HepG2 (cell line): Measurements from ENCODE around the gene NPR3. TPM values are rescaled to one million over a fixed set of nuclear protein-coding genes. Genes with fewer than 3 reads are reported as not detected.

Experiments used
- ATAC-seq: fragments of 200-7000 bp; cut with Tn5 transposase; 3 replicates; pipeline ENCODE4 v1.9.1; 2020; ENCODE audit warnings: mild to moderate bottlenecking, moderate library complexity
- BruUV-seq: library from RNA; stranded (reverse); fragments of 400-500 nt; replicated peaks from 2 replicates; lab custom pipeline; 2021; lab: Mats Ljungman, UMichigan
- CTCF ChIA-PET: fragments of 300-600 bp; formaldehyde crosslinking; extraction: SDS; loops from one replicate; lab custom pipeline; 2021; ENCODE audit warnings: low total read pairs, inconsistent platforms, low intra/inter-chr PET ratio; lab: Yijun Ruan, JAX
- POLR2A ChIA-PET: fragments of 350-600 bp; sonication (Branson Sonifier 250); formaldehyde crosslinking; loops from one replicate; lab custom pipeline; 2020; ENCODE audit warnings: antibody characterized with exemption, inconsistent platforms; lab: Yijun Ruan, JAX
- DNase-seq: peaks from one replicate; pipeline ENCODE4 v3.0.0-alpha.2; 2015; ENCODE audit warnings: low spot score
- FAIRE-seq: peaks from 3 replicates; lab custom pipeline; 2011; peaks lifted over from hg19 to GRCh38; lab: Jason Lieb, UNC
- H2AFZ ChIP-seq: one replicate; pipeline ENCODE4 v1.6.1; 2011; ENCODE audit warnings: low read length, inconsistent platforms
- H3K27ac ChIP-seq: fragments of 300-600 bp; 3 replicates; pipeline ENCODE4 v1.8.0; 2011; ENCODE audit warnings: mixed run types, mild to moderate bottlenecking, mixed read lengths, low read length, inconsistent platforms; ENCODE audit not compliant: insufficient read depth; ENCODE audit errors: extremely low read length
- H3K27me3 ChIP-seq, 2 experiments: fragments of 200-600 bp in 1 of 2; 2 replicates in 1 of 2; 3 replicates in 1 of 2; pipeline versions ENCODE4 v1.6.0 to v1.8.0; 2011; ENCODE audit warnings: low read length in 2 of 2, mild to moderate bottlenecking in 2 of 2, moderate library complexity in 2 of 2, inconsistent platforms in 1 of 2; ENCODE audit not compliant: insufficient read depth in 2 of 2, control insufficient read depth in 1 of 2
- H3K36me3 ChIP-seq, 2 experiments: fragments of 200-600 bp in 1 of 2; replicated peaks in 1 of 2; 2 replicates in 1 of 2; 3 replicates in 1 of 2; pipeline versions ENCODE4 v1.5.1 to v1.8.0; 2011; ENCODE audit warnings: low read length in 2 of 2, inconsistent platforms in 1 of 2; ENCODE audit not compliant: insufficient read depth in 2 of 2, control insufficient read depth in 1 of 2
- H3K4me1 ChIP-seq: 2 replicates; pipeline ENCODE4 v1.5.1; 2012; ENCODE audit warnings: low read length, inconsistent platforms; ENCODE audit not compliant: insufficient read depth
- H3K4me2 ChIP-seq: 2 replicates; pipeline ENCODE4 v1.6.0; 2011; ENCODE audit warnings: low read depth, low read length, inconsistent platforms
- H3K4me3 ChIP-seq, 3 experiments: fragments of 200-600 bp in 1 of 3; sonication (generic), shearing (Covaris generic) in 1 of 3; replicated peaks in 1 of 3; 2 replicates each; pipeline ENCODE4 v1.5.1; 2011 to 2016; ENCODE audit warnings: low read length in 3 of 3, inconsistent platforms in 2 of 3, low read depth in 2 of 3, mild to moderate bottlenecking in 2 of 3, control low read depth in 1 of 3, mixed read lengths in 1 of 3; ENCODE audit not compliant: insufficient read depth in 1 of 3
- H3K79me2 ChIP-seq: one replicate; pipeline ENCODE4 v1.6.1; 2011; ENCODE audit warnings: low read length, inconsistent platforms; ENCODE audit not compliant: insufficient read depth
- H3K9ac ChIP-seq: 2 replicates; pipeline ENCODE4 v1.6.0; 2011; ENCODE audit warnings: mild to moderate bottlenecking, low read depth, low read length, inconsistent platforms; ENCODE audit not compliant: insufficient read depth
- H3K9me3 ChIP-seq: 2 replicates; pipeline ENCODE4 v1.5.1; 2012; ENCODE audit warnings: mild to moderate bottlenecking, low read length
- H4K20me1 ChIP-seq: 2 replicates; pipeline ENCODE4 v1.6.0; 2011; ENCODE audit warnings: inconsistent platforms, mild to moderate bottlenecking, low read length, moderate library complexity; ENCODE audit not compliant: insufficient read depth
- MYNN ChIP-seq: sonication (generic); formaldehyde crosslinking; IDR thresholded peaks from 2 replicates; pipeline ENCODE4 v1.4.0; 2020; ENCODE audit warnings: mild to moderate bottlenecking, low read depth, missing genetic modification reagents
- ONECUT2 ChIP-seq: sonication (generic); formaldehyde crosslinking; IDR thresholded peaks from 2 replicates; pipeline ENCODE4 v1.4.0; 2020; ENCODE audit warnings: missing genetic modification reagents
- POGZ ChIP-seq: sonication (generic); formaldehyde crosslinking; IDR thresholded peaks from 2 replicates; pipeline ENCODE4 v1.4.0; 2020; ENCODE audit warnings: mild to moderate bottlenecking, missing genetic modification reagents
- SAP130 ChIP-seq: IDR thresholded peaks from 2 replicates; pipeline ENCODE4 v1.6.1; 2016; ENCODE audit warnings: low read depth
- SRSF1 ChIP-seq: fragments of 200-400 bp; formaldehyde crosslinking; optimal IDR thresholded peaks from 2 replicates; pipeline ENCODE3; 2017; ENCODE audit warnings: mild to moderate bottlenecking, low read depth, low read length, moderate library complexity
- TBX3 ChIP-seq: fragments of 450-650 bp; IDR thresholded peaks from 2 replicates; pipeline ENCODE4 v1.6.1; 2017; ENCODE audit warnings: antibody characterized with exemption, mild to moderate bottlenecking, inconsistent platforms, borderline replicate concordance
- ZFYVE20 ChIP-seq: sonication (generic); formaldehyde crosslinking; IDR thresholded peaks from 2 replicates; pipeline ENCODE4 v1.8.0; 2023; ENCODE audit warnings: low read depth, mild to moderate bottlenecking, moderate library complexity, missing genetic modification reagents, borderline replicate concordance
- ZNF143 ChIP-seq: sonication (generic); formaldehyde crosslinking; IDR thresholded peaks from 2 replicates; pipeline ENCODE4 v1.4.0; 2020; ENCODE audit warnings: missing genetic modification reagents
- ZNF274 ChIP-seq: sonication (generic); formaldehyde crosslinking; IDR thresholded peaks from 2 replicates; pipeline ENCODE4 v1.5.1; 2020; ENCODE audit warnings: mild to moderate bottlenecking, missing genetic modification reagents
- ZNF3 ChIP-seq: IDR thresholded peaks from 2 replicates; pipeline ENCODE4 v1.7.0; 2017; ENCODE audit warnings: inconsistent platforms
- ZNF598 ChIP-seq: sonication (generic); formaldehyde crosslinking; IDR thresholded peaks from 2 replicates; pipeline ENCODE4 v1.5.1; 2020; ENCODE audit warnings: mild to moderate bottlenecking, missing genetic modification reagents, borderline replicate concordance
- ZNF616 ChIP-seq: sonication (generic); formaldehyde crosslinking; IDR thresholded peaks from 2 replicates; pipeline ENCODE4 v1.5.0; 2020; ENCODE audit warnings: low read depth, mild to moderate bottlenecking, missing genetic modification reagents
- WGBS: methylation state at CpG from one replicate; pipeline ENCODE4 v1.1.6; 2017; ENCODE audit warnings: low lambda C conversion rate; 5-methylcytosine and 5-hydroxymethylcytosine counted together
- in situ Hi-C: cut with HindIII; loops from 2 replicates; pipeline ENCODE4 v1.10.0; 2017; ENCODE audit warnings: low pct_unique_long_range_greater_than_20kb; ENCODE audit not compliant: extremely low pct_ligation_motif_present
- intact Hi-C: fragments of 100-400 bp; cut with micrococcal nuclease; formaldehyde crosslinking; loops from one replicate; pipeline ENCODE4 v1.10.0; 2022; ENCODE audit not compliant: unreplicated experiment
- polyA plus RNA-seq, 8 experiments: library from polyadenylated mRNA; depleted of rRNA in 3 of 8; stranded (reverse) in 7 of 8; unstranded in 1 of 8; fragments of >200 nt; fragmentation: Illumina TruSeq in 4 of 8; extraction: Trizol in 4 of 8; gene quantifications; 2 replicates each; pipeline versions ENCODE4 v1.2.1 to v1.2.3, GENCODE V29; 2011 to 2016; ENCODE audit warnings: low read depth in 4 of 8, missing spikeins in 1 of 8, mixed read lengths in 1 of 8; ENCODE audit not compliant: insufficient read depth in 1 of 8
- total RNA-seq, 5 experiments: library from RNA; depleted of rRNA; stranded (reverse); fragments of >200 nt; fragmentation: Illumina TruSeq; extraction: Trizol; gene quantifications; 2 replicates each; pipeline ENCODE4 v1.2.3, GENCODE V29; 2016; ENCODE audit warnings: low read depth in 1 of 5
- TF ChIP-seq, protein P1 (sequence below): sonication (generic); formaldehyde crosslinking; IDR thresholded peaks from 2 replicates; pipeline ENCODE4 v1.4.0; 2020; ENCODE audit warnings: missing genetic modification reagents; ENCODE audit errors: not compliant biosample characterization
- TF ChIP-seq, protein P2 (sequence below): sonication (generic); formaldehyde crosslinking; IDR thresholded peaks from 2 replicates; pipeline ENCODE4 v1.8.0; 2022; ENCODE audit warnings: mild to moderate bottlenecking, missing genetic modification reagents
- TF ChIP-seq, protein P3 (sequence below): sonication (generic); formaldehyde crosslinking; IDR thresholded peaks from 2 replicates; pipeline ENCODE4 v1.5.0; 2020; ENCODE audit warnings: mild to moderate bottlenecking, missing genetic modification reagents
- TF ChIP-seq, protein P4 (sequence below): sonication (generic); formaldehyde crosslinking; IDR thresholded peaks from 2 replicates; pipeline ENCODE4 v1.8.1; 2023; ENCODE audit warnings: missing genetic modification reagents, mild to moderate bottlenecking, borderline replicate concordance

NPR3 gene
- total and polyA plus RNA-seq, 2 of the 13 experiments (the other 11 are each of a cell fraction or from before 2014, with no cell fraction given) = 0.01 TPM; not detected in 1

DNA sequence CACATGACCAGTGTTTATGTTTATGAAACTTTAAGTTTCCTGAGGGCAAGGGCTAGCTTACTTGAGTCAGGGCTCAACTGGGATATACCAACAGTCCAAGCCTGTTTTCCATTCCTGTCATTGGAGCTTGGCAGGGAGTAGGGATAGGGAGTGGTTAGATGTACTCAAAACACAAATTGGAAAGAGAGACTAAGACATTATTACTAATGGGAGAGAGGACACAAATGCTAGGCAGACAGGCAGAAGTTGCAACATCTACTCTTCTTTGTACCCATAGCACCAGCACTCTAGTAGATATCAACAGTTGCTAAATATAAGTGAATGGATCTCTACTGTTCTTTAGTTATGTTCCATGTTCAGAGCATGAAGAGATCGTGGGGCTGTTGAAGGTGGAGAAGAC, 62.8 kb downstream of the NPR3 start:
- H3K9ac ChIP-seq = no peak overlapping the region
- no peak overlapping the region for H3K4me3 ChIP-seq
- ChIA-PET POLR2A (no interaction called here), CTCF (no interaction called here)
- H3K27ac ChIP-seq = no peak overlapping the region
- ATAC-seq (no peak), DNase-seq (no peak)
- no peaks in the 10 kb centered on the region for H3K9me3 ChIP-seq
- no peaks in the 10 kb centered on the region for H4K20me1 ChIP-seq
- WGBS = 6% methylated on average over 1 of the region's 1 CpG
- H3K4me2 ChIP-seq = no peak overlapping the region
- H3K27me3 ChIP-seq = peaks cover 0 to 2% of the 10 kb centered on the region in 2 experiments; a peak in 2 of 5 replicates
- no peak for TF ChIP-seq POGZ (CRISPR knock-in tag)
- TF ChIP-seq, protein P1, sequence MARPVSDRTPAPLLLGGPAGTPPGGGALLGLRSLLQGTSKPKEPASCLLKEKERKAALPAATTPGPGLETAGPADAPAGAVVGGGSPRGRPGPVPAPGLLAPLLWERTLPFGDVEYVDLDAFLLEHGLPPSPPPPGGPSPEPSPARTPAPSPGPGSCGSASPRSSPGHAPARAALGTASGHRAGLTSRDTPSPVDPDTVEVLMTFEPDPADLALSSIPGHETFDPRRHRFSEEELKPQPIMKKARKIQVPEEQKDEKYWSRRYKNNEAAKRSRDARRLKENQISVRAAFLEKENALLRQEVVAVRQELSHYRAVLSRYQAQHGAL (CRISPR knock-in tag) = no peak
- no peak for TF ChIP-seq ZNF274
- TF ChIP-seq, protein P2, sequence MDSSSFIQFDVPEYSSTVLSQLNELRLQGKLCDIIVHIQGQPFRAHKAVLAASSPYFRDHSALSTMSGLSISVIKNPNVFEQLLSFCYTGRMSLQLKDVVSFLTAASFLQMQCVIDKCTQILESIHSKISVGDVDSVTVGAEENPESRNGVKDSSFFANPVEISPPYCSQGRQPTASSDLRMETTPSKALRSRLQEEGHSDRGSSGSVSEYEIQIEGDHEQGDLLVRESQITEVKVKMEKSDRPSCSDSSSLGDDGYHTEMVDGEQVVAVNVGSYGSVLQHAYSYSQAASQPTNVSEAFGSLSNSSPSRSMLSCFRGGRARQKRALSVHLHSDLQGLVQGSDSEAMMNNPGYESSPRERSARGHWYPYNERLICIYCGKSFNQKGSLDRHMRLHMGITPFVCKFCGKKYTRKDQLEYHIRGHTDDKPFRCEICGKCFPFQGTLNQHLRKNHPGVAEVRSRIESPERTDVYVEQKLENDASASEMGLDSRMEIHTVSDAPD (CRISPR knock-in tag) = no peak
- TF ChIP-seq, protein P3, sequence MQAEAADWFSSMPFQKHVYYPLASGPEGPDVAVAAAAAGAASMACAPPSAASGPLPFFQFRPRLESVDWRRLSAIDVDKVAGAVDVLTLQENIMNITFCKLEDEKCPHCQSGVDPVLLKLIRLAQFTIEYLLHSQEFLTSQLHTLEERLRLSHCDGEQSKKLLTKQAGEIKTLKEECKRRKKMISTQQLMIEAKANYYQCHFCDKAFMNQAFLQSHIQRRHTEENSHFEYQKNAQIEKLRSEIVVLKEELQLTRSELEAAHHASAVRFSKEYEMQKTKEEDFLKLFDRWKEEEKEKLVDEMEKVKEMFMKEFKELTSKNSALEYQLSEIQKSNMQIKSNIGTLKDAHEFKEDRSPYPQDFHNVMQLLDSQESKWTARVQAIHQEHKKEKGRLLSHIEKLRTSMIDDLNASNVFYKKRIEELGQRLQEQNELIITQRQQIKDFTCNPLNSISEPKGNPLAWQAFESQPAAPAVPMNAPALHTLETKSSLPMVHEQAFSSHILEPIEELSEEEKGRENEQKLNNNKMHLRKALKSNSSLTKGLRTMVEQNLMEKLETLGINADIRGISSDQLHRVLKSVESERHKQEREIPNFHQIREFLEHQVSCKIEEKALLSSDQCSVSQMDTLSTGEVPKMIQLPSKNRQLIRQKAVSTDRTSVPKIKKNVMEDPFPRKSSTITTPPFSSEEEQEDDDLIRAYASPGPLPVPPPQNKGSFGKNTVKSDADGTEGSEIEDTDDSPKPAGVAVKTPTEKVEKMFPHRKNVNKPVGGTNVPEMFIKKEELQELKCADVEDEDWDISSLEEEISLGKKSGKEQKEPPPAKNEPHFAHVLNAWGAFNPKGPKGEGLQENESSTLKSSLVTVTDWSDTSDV (CRISPR knock-in tag) = no peak
- TF ChIP-seq ZNF598 (CRISPR knock-in tag) = no peak
- TF ChIP-seq ZNF3 (CRISPR knock-in tag) = no peak
- TF ChIP-seq ZNF616 = no peak
- TF ChIP-seq SAP130 (CRISPR knock-in tag) = no peak
- no peak for TF ChIP-seq MYNN (CRISPR knock-in tag)
- no peak for TF ChIP-seq SRSF1
- no peak for TF ChIP-seq ZNF143
- TF ChIP-seq, protein P4, sequence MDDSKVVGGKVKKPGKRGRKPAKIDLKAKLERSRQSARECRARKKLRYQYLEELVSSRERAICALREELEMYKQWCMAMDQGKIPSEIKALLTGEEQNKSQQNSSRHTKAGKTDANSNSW (CRISPR knock-in tag) = no peak
- no peak for TF ChIP-seq ZFYVE20
- TF ChIP-seq TBX3 = no peak
- TF ChIP-seq ONECUT2 = no peak
- TF ChIP-seq, all 625 proteins: peak for 0
- no peak for FAIRE-seq
- Histone ChIP-seq H2AFZ (no peak overlapping the region), H3K4me1 (peaks cover 22% of the 10 kb centered on the region), H3K79me2 (no peaks in the 10 kb centered on the region), H3K36me3 (no peaks in the 10 kb centered on the region)
- in situ Hi-C loops = no loop called here
- intact Hi-C loops = no loop called here
- BruUV-seq = no TSS peak
